ENCODE results near the gene TBXA2R.

TBXA2R gene

DNA sequence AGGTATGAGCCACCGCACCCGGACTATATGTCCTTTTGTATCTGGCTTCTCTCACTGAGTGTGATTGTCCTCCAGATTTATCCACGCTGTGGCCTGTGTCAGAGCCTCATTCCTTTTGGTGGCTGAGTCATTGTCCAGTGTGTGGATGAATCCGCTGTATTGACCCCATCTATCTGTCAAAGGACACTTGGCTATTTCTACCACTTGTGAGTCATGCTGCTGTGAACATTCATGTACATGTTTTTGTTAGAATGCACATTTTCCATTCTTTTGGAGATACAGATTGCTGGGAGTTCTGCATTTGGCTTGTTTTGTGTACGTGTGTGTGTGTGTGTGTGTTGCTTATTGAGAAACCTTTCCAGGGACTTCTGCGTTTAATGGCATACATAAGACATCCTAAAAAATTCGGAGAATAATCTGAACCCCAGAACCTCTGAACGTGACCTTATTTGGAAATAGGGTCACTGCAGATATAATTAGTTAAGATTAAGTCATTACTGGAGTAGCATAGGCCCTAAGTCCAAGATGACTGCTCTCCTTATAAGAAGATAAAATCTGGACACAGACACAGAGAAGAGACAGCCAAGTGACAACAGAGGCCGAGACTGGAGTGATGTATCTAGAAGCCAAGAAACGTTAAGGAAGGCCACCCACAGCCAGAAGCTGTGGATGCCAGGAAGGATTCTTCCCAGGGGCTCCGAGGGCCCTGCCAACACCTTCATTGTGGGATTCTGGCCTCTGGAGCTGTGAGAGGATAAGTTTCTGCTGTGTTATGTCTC is 26.3 kb downstream of the TBXA2R start:
- DNase-seq (ENCODE audit: low read depth in 1 of 2, low spot score in 1 of 2): no peak

DNA sequence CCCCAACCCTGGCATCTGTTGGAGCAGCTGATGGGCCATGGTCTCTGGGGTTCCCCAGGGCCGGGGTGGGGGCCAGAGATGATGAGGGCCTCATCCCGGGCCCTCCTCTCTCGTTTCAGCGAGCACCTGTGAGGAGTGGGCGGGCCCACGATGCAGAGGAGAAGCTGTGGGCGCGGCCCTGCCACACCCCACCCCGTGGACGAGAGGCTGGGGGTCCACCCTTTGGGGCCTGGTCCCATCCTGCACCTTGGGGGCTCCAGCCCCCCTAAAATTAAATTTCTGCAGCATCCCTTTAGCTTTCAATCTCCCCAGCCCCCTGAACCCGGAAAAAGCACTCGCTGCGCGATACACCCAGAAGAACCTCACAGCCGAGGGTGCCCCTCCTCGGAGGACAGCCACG is 28.3 kb downstream of the TBXA2R start:
- no peak for DNase-seq (ENCODE audit: low read depth in 1 of 2, low spot score in 1 of 2)
- Histone ChIP-seq H3K27me3 (ENCODE audit: insufficient read depth, poor library complexity, severe bottlenecking) (no peaks in the 10 kb centered on the region), H3K4me3 (replicated peaks; ENCODE audit: insufficient read depth, low read length) (no peak overlapping the region), H3K27ac (replicated peaks) (no peak overlapping the region)
- TF ChIP-seq POLR2AphosphoS5 (IDR thresholded peaks at IDR 0.05; ENCODE audit: low read depth) (no peak), SPI1 (IDR thresholded peaks at IDR 0.05; ENCODE audit: borderline replicate concordance, low read depth) (no peak), GABPA (IDR thresholded peaks at IDR 0.05; ENCODE audit: low read depth) (no peak)
- TF ChIP-seq, protein P1, sequence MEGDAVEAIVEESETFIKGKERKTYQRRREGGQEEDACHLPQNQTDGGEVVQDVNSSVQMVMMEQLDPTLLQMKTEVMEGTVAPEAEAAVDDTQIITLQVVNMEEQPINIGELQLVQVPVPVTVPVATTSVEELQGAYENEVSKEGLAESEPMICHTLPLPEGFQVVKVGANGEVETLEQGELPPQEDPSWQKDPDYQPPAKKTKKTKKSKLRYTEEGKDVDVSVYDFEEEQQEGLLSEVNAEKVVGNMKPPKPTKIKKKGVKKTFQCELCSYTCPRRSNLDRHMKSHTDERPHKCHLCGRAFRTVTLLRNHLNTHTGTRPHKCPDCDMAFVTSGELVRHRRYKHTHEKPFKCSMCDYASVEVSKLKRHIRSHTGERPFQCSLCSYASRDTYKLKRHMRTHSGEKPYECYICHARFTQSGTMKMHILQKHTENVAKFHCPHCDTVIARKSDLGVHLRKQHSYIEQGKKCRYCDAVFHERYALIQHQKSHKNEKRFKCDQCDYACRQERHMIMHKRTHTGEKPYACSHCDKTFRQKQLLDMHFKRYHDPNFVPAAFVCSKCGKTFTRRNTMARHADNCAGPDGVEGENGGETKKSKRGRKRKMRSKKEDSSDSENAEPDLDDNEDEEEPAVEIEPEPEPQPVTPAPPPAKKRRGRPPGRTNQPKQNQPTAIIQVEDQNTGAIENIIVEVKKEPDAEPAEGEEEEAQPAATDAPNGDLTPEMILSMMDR (IDR thresholded peaks at IDR 0.05; ENCODE audit: insufficient read depth, low read length): no peak
- TF ChIP-seq, protein P2, sequence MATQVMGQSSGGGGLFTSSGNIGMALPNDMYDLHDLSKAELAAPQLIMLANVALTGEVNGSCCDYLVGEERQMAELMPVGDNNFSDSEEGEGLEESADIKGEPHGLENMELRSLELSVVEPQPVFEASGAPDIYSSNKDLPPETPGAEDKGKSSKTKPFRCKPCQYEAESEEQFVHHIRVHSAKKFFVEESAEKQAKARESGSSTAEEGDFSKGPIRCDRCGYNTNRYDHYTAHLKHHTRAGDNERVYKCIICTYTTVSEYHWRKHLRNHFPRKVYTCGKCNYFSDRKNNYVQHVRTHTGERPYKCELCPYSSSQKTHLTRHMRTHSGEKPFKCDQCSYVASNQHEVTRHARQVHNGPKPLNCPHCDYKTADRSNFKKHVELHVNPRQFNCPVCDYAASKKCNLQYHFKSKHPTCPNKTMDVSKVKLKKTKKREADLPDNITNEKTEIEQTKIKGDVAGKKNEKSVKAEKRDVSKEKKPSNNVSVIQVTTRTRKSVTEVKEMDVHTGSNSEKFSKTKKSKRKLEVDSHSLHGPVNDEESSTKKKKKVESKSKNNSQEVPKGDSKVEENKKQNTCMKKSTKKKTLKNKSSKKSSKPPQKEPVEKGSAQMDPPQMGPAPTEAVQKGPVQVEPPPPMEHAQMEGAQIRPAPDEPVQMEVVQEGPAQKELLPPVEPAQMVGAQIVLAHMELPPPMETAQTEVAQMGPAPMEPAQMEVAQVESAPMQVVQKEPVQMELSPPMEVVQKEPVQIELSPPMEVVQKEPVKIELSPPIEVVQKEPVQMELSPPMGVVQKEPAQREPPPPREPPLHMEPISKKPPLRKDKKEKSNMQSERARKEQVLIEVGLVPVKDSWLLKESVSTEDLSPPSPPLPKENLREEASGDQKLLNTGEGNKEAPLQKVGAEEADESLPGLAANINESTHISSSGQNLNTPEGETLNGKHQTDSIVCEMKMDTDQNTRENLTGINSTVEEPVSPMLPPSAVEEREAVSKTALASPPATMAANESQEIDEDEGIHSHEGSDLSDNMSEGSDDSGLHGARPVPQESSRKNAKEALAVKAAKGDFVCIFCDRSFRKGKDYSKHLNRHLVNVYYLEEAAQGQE (IDR thresholded peaks at IDR 0.05; ENCODE audit: insufficient replicate concordance, low read depth): no peak

More for the DNA sequence above, 26.3 kb downstream of the TBXA2R start:
- H3K27me3 ChIP-seq (ENCODE audit: insufficient read depth, poor library complexity, severe bottlenecking): peaks cover 4% of the 10 kb centered on the region
- TF ChIP-seq, protein P1 (IDR thresholded peaks at IDR 0.05; ENCODE audit: insufficient read depth, low read length): no peak
- TF ChIP-seq GABPA (IDR thresholded peaks at IDR 0.05; ENCODE audit: low read depth) (no peak), POLR2AphosphoS5 (IDR thresholded peaks at IDR 0.05; ENCODE audit: low read depth) (no peak), SPI1 (IDR thresholded peaks at IDR 0.05; ENCODE audit: borderline replicate concordance, low read depth) (no peak)
- TF ChIP-seq, protein P2 (IDR thresholded peaks at IDR 0.05; ENCODE audit: insufficient replicate concordance, low read depth): no peak
- H3K4me3 ChIP-seq (replicated peaks; ENCODE audit: insufficient read depth, low read length): no peak overlapping the region
- H3K27ac ChIP-seq (replicated peaks): no peak overlapping the region

DNA sequence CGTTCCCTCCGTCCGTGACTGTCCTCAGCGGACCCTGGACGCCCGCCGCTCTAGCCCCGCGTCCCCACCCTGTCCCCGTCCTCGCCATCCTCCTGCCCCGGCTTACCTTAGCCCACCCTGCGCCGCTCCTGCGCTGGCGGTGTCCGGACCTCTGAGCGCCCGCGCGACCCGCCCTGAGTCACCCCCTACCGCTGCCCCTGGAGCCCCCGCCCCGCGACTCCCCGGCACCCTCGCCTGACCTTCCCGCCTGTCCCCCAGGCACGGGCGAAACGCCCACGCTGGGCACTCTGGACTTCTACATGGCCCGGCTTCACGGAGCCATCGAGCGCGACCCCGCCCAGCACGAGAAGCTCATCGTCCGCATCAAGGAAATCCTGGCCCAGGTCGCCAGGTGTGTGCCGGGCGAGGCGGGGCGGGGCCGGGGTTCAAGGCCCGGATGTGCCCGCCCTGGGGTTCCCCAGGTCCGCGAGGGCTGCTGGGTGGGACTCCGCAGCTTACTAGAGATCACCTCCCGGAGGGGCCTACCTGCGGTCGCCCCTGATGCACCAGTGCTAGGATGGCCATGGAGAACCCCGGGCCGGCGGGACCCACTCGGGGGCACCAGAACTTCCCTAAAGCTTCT is 28.8 kb downstream of the TBXA2R start:
- TF ChIP-seq, protein P1 (IDR thresholded peaks at IDR 0.05; ENCODE audit: insufficient read depth, low read length): no peak
- no peak for TF ChIP-seq POLR2AphosphoS5 (IDR thresholded peaks at IDR 0.05; ENCODE audit: low read depth)
- TF ChIP-seq, protein P2 (IDR thresholded peaks at IDR 0.05; ENCODE audit: insufficient replicate concordance, low read depth): no peak
- no peak for TF ChIP-seq SPI1 (IDR thresholded peaks at IDR 0.05; ENCODE audit: borderline replicate concordance, low read depth)
- no peak for TF ChIP-seq GABPA (IDR thresholded peaks at IDR 0.05; ENCODE audit: low read depth)
- DNase-seq (ENCODE audit: low read depth in 1 of 2, low spot score in 1 of 2): no peak
- H3K27ac ChIP-seq (replicated peaks): no peak overlapping the region
- no peaks in the 10 kb centered on the region for H3K27me3 ChIP-seq (ENCODE audit: insufficient read depth, poor library complexity, severe bottlenecking)
- H3K4me3 ChIP-seq (replicated peaks; ENCODE audit: insufficient read depth, low read length): no peak overlapping the region
